Putamen (tissue), 1 donor: ENCODE results near the gene PBX3.

Experiments used
- DNase-seq: peaks from one replicate; pipeline ENCODE4 v3.0.0-alpha.2; 2016; ENCODE audit warnings: low spot score

The PBX3 gene

DNA sequence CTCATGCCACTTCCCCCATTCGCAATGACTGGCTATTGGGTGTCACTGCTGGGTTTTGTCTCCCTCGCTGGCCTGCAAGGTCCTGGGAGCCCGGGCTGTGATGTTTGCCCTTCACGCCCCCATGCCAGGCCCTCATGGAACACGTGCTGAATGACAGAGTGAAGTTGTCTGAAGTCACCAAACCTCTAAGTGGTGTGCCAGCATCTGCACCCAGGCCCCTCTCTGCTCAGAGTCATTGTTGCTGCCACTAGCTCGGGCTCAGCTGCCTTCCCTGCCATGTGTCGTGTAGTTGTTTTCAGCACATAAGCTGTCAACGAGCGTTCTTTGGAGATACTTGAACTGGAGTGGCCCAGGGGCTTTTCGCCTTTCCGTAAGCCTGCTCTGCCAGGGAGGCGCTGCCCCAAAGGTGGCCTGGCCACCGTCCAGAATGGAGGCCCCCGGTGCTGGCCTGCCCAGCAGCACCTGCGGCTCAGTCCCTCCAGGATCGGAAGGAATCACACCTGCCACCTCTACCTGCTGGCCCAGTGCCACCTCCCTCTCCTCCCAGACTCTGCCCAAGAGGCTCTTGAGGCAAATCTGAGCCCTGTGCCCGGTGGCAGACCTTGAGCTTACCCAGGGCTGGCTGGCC lies 250.1 kb downstream of the PBX3 start:
- DNase-seq: no peak

DNA sequence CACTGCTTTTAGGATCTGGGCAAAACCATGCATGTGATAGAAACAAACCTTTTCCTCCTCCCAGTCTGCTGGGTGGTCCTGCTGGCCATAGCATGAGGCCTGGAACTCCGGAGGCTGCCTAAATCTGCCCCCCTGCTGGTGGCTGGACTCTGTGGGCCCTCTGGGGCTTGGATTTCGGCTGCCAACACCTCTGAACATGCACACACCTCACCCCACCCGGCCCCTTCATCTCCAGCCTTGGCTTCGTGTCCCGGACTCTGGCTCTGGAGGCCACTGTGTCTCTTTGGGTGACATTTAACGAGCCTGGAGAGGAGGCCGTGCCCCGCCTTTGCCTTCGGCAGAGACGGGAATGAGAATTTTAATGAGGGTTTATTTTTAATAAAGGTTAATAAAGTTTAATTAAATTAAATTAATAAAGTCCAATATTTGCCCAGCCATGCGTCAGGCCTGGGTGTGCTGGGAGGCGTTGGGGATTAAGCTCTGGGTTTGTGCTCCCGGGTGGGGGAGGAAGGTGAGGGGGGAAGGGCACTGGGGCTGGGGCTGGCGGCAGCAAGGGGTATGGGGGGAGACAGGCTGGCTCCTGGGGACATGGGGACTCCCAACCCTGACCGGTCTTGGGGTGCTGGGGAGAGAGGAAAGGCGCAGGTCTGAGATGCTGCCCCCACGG lies 251.8 kb downstream of the PBX3 start:
- DNase-seq: no peak

DNA sequence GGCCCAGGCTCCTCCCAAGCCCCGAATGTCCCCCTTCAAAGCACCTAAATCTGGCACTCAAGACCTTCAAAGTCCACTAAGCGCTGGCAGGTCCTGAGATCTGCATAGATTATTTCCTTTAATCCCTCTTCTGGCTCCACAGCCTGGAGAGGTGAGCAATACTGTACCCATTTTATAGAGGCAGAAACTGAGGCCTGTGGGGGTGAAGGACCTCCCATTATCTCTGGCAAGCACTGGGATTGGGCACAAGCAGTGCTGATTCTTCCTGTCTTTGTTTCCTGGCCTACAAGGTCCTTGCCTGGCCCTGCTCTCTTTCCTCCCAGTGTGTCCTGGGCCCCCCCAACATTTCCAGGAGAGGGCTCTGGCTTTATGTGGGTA lies 252.3 kb downstream of the PBX3 start:
- no peak for DNase-seq

DNA sequence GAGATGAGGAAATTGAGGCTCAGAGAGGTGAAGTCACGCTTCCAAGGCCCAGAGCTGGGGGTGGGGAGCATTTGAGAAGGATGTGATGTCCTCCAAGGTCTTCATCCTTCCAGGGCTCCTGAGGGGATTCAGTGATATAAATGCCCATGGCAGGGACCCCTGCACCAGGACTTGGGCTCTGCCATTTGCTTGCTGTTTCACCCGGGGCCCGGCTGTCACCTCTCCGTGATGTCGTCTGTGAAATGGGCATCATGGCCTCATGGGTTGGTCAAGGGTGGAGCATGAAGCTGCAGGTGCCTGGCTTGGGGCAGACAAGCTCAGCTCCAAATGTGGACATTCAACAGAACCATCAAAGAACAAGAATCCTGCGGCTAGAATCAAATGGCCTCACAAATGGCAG lies 253.1 kb downstream of the PBX3 start:
- DNase-seq: no peak

DNA sequence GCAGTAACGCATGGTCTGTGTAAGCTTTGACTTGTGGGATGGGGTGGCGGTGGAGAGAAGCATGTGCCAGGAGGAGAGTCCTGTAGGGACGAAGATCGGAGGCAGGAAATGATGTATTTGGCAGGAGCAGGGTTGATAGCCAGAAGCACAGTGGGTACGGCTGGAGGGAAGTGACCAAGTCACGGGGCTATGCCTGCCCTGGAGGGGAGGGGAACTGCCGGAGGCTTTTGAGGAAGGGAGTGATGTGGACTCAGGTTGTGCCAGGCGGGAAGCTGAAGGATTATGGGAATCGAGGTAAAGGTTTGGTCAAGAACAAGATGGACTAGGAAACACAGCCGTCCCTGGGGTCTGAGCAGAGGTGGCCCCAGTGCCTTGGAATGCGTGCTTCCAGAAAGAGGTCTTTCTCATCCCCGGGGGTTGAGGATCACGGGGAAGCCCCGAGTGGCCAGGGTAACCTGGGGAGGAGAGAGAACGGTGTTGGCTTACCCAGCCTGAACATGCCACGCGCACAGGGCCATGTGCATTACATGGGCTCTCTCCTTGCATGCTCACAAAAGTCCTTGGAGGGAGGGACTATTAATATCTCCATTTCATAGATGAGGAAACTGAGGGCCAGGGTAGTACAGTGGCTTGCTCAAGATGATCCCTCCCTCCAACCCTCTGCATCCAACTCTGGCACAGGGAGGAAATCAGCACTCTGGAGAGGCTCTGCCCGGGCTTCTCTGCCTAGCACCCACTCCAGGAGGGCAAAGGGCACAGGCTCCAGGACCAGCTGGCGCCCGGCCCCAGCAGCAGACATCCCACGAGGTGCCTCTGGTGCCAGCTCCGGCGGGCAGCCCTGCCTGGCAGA lies 253.8 kb downstream of the PBX3 start:
- no peak for DNase-seq

DNA sequence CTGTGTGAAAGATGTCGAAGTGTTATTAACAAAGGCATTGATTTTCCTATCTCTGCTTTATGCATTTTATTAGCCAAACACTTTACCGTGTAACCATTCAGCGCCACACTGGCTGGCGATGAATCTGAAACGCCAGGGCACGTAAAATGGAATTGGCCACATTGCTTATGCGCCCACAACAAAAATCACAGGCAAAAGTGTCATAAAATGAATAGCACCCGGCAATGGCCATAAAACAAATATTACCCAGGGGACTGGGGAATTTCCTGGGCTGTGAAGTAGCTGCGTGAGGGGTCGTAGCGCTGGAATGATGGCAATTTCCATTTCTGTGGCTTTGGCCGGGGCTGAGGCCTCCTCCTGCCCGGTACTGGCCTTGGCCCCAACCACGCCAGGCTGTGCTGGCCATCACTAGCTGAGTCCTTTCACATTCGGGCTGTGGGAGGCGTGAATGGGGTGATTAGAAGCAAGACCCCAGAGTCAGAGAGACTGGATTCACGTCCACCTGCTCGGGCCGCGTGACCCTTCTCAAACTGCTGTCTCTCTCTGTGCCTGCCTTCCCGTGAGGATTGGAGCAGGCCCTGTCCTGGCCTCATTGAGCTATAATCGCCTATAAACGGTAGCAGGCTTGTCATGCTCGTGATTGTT lies 254.5 kb downstream of the PBX3 start:
- no peak for DNase-seq

DNA sequence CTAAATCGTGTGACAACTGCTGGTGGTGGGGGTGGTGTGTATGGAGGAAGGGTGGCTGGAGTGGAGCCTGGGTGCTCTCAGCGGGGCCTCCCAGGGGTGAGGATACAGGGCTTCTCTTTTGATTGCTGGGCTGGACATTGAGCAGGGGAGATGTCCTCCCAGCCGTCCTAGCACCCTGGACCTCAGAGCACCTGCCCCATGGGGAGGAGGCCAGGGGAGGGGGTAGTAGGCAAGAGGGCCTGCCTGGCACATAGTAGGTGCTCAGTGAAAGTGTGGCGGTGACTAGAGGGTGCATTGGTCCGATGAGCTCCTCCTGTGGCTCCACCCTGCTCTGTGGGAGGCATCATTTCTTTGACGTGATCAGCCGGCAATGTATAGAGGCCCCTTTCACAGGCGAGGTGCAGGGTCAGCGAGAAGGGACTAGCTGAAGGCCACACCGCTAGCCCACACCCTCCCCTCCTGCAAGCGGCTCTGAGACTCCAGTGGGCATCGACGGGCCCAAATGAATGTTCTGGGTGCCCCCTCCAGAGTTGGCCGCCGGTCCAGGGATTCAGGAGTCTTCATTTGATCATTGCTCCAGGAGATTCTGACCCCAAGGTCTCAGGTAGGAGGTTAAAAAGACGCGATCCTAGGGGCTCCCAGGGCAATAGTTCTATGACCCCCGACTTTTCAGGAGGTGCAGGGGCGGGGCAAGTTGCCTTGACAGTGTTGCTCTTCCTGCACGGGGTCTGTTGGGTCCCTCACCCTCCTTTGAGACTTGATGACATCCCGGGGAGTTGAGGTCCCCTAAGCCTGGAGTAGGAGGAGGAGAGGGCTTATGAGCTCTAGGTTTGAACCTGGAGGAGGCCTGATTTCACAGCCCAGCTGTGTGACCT lies 255.5 kb downstream of the PBX3 start:
- no peak for DNase-seq

DNA sequence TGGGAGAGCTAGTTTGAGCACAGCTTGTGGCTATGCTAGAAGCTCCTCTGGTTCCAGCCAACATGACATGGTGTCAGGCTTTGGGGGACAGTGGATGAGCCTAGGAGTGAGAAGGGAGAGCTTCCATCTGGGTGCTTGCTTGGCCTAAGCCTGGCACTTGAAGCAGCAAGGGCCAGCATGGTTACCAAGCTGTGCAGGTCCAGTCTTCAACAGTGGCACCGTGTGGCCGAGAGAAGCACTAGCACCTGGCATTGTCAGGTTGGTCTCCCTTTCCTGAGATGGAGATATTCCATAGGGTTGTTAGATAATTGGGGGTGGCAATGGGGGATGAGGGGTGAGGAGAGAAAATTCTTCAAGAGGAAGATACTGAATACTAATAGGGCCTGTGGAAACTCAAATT lies 261.9 kb downstream of the PBX3 start:
- DNase-seq: no peak

DNA sequence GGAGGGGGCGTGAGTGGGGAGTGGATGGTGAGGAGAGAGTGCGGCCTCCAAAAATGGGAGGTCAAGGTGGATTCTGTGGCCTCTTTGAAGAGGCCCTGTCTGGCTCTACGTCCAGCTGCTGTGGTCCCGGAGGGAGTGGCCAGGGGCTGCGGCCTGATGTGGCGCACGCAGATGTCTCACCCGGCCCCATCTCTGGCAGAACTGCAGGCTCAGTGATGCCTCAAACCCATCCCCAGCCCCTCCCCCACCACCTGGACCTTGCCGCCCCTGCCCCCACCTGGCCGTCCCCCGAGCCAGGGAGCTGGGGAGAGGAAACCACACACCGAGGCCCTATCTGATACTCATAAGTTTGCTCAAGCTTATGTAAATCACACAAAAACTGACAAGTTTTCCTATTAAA lies 267.6 kb downstream of the PBX3 start:
- DNase-seq: no peak

DNA sequence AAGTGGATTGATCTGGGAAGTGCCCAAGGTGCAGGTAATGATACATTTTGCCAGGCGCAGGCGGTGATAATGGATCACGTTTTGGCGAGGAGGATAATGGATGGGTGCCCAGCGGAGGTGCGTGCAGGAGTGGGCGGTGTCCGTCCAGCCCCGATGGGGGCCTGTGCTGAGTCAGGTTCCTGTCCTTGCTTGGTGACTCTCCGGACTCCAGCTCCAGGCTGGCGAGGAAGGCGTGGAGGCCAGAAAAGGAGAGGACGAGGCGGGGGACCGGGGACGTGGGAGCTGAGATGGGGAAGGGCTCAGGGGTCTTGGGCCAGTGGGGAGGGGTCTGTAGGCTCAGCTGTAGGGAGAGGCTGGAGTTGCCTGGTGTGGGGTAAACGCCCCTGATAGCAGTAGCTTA lies 268.3 kb downstream of the PBX3 start:
- no peak for DNase-seq

DNA sequence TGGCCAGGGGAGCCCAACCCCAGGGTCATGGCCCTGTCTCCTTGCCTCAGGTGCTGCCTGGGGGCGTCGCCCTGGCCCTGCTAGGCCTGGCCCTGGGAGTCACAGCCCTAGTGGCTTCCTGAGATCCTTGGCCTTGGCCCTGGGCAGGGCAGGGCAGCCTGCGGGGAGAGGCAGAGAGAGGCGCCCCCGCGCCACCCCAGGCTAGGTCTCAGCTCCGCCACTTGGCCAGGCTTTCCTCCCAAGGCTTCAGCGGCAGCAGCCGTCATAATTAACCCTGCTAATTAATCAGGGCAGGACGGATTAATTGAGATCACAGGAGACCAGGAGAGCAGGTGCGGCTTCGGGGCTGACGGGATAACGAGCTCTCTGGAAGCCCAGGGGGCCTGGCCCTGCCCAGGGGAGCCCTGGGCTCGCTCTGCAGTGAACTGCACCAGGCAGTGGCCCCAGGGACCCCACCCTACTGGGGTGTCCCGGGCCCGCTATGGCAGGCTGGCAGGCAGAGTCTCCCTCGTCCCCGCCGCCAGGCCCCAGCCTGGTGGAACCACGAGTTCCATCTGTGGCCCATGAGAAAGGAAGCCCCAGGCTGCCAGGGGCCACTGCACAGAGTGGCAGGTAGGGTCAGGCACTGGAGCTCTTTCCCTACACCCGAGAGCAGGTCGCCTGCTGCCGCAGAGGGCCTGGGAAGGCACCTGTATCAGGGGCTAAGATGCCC lies 269.6 kb downstream of the PBX3 start:
- DNase-seq: no peak
